Omental fat pad (tissue), 4 donors: ENCODE measurements around the gene TRIO. TPM values are rescaled to one million over a fixed set of nuclear protein-coding genes. Genes with fewer than 3 reads are reported as not detected.
"Not testable (repeated sequence)": the region's sequence is repeated elsewhere in the genome, so short reads cannot be mapped to it uniquely, and the experiment has no call there.

Experiments used
- ATAC-seq: fragments of 150-250 bp; one replicate; pipeline ENCODE4 v1.9.1; 2016; ENCODE audit warnings: mild to moderate bottlenecking, moderate library complexity; ENCODE audit not compliant: low FRiP score
- DNase-seq: peaks from one replicate; pipeline ENCODE4 v3.0.0-alpha.2; 2019; ENCODE audit warnings: low spot score
- CTCF ChIP-seq, 3 donors: fragments of 450-650 bp; IDR thresholded peaks; one replicate each; pipeline ENCODE4 v1.5.1; 2016 to 2017; ENCODE audit warnings: antibody characterized with exemption in 3 of 3, mild to moderate bottlenecking in 3 of 3, moderate library complexity in 2 of 3
- total RNA-seq, 4 donors: library from RNA; depleted of rRNA; stranded (reverse); fragments of >200 nt; gene quantifications; one replicate each; pipeline ENCODE4 v1.1.0, GENCODE V29; 2016

Gene TRIO
- total RNA-seq, 4 donors from 2014 or later, result 125 to 370 (median 193) TPM

- no peak for TF ChIP-seq CTCF (IDR thresholded peaks at IDR 0.05)
- DNase-seq, result no peak
Measured at GRCh38 chr5:14385019-14385418, 241.9 kb downstream of the TRIO start.

GRCh38 chr5:14386884-14387624, 243.9 kb downstream of the TRIO start:
- DNase-seq, result no peak
- TF ChIP-seq CTCF (IDR thresholded peaks at IDR 0.05), result no peak

More at GRCh38 chr5:14385019-14385418, 241.9 kb downstream of the TRIO start:
- ATAC-seq, result no peak

GRCh38 chr5:14388741-14389140, 245.6 kb downstream of the TRIO start:
- ATAC-seq (no peak), DNase-seq (no peak)
- TF ChIP-seq CTCF (IDR thresholded peaks at IDR 0.05), result no peak

More at GRCh38 chr5:14386884-14387624, 243.9 kb downstream of the TRIO start:
- no peak for ATAC-seq

- ATAC-seq, DNase-seq: not testable (repeated sequence)
Measured at GRCh38 chr5:14392552-14392951, 249.4 kb downstream of the TRIO start.

GRCh38 chr5:14394365-14394764, 251.2 kb downstream of the TRIO start:
- TF ChIP-seq CTCF (IDR thresholded peaks at IDR 0.05), result no peak
- ATAC-seq (no peak), DNase-seq (no peak)

GRCh38 chr5:14395411-14395810, 252.3 kb downstream of the TRIO start:
- TF ChIP-seq CTCF (IDR thresholded peaks at IDR 0.05), result no peak
- no peak for DNase-seq
- no peak for ATAC-seq

- ATAC-seq (no peak), DNase-seq (no peak)
- no peak for TF ChIP-seq CTCF (IDR thresholded peaks at IDR 0.05)
Measured at GRCh38 chr5:14396066-14396465, 252.9 kb downstream of the TRIO start.
